ENCODE data around the gene DLK1.

- TF ChIP-seq CTCF (IDR thresholded peaks at IDR 0.05) (no peak), POLR2A (IDR thresholded peaks at IDR 0.05) (no peak), EP300 (IDR thresholded peaks at IDR 0.05; ENCODE audit: low read depth) (no peak), POLR2AphosphoS5 (IDR thresholded peaks at IDR 0.05) (no peak)
These were observed 9.3 kb upstream of the DLK1 start for GRCh38 chr14:100717386-100717785.

Measured in transverse colon (tissue), 4 donors.